Sigmoid colon (tissue), 7 donors: ENCODE measurements around the gene RCCD1. TPM values are rescaled to one million over a fixed set of nuclear protein-coding genes. Genes with fewer than 3 reads are reported as not detected.
"Not testable (repeated sequence)": the region's sequence is repeated elsewhere in the genome, so short reads cannot be mapped to it uniquely, and the experiment has no call there.

ENCODE experiments used
- DNase-seq: peaks from one replicate; pipeline ENCODE4 v3.0.0-alpha.2; 2019
- H3K27ac ChIP-seq, 4 donors: fragments of 200-600 bp; sonication (generic); one replicate each; pipeline ENCODE4 v1.5.1; 2016 to 2019; ENCODE audit warnings: mild to moderate bottlenecking in 1 of 4
- H3K27me3 ChIP-seq, 3 donors: fragments of 200-600 bp; sonication (generic); one replicate each; pipeline ENCODE4 v1.5.1; 2019; ENCODE audit warnings: mild to moderate bottlenecking in 1 of 3
- H3K36me3 ChIP-seq, 4 donors: fragments of 200-600 bp; sonication (generic); one replicate each; pipeline ENCODE4 v1.5.1; 2016 to 2019
- H3K4me1 ChIP-seq, 4 donors: fragments of 200-600 bp; sonication (generic); one replicate each; pipeline ENCODE4 v1.5.1; 2017 to 2019
- H3K4me3 ChIP-seq, 4 donors: fragments of 200-600 bp; sonication (generic); one replicate each; pipeline ENCODE4 v1.5.1; 2017 to 2019; ENCODE audit warnings: mild to moderate bottlenecking in 2 of 4, moderate library complexity in 1 of 4
- H3K9me3 ChIP-seq, 4 donors: fragments of 200-600 bp in 3 of 4; sonication (generic) in 3 of 4; one replicate each; pipeline versions ENCODE4 v1.5.1 to v1.6.1; 2013 to 2019
- EP300 ChIP-seq, 4 donors: sonication (generic); formaldehyde crosslinking; IDR thresholded peaks; one replicate each; pipeline ENCODE4 v1.6.1; 2017; ENCODE audit warnings: antibody characterized with exemption in 4 of 4
- POLR2A ChIP-seq, 2 donors: fragments of 450-650 bp; IDR thresholded peaks; one replicate each; pipeline ENCODE4 v1.6.1; 2016; ENCODE audit warnings: antibody characterized with exemption in 2 of 2, mild to moderate bottlenecking in 2 of 2, moderate library complexity in 2 of 2
- POLR2AphosphoS5 ChIP-seq, 4 donors: sonication (generic); formaldehyde crosslinking; IDR thresholded peaks; one replicate each; pipeline ENCODE4 v1.6.1; 2017; ENCODE audit warnings: antibody characterized with exemption in 4 of 4
- WGBS, 2 donors: extraction: QIAGEN DNeasy Blood & Tissue Kit; methylation state at CpG; one replicate each; pipeline ENCODE4 v1.1.7; 2013; 5-methylcytosine and 5-hydroxymethylcytosine counted together
- intact Hi-C: fragments of 100-400 bp; cut with DNase I; formaldehyde crosslinking; loops from one replicate; pipeline ENCODE4 v1.15.1; 2023
- polyA plus RNA-seq, 3 donors: library from polyadenylated mRNA; stranded (reverse); fragments of 200-250 nt; gene quantifications; one replicate each; pipeline ENCODE4 v1.2.3, GENCODE V29; 2013
- total RNA-seq, 4 donors: library from RNA; depleted of rRNA; stranded (reverse); fragments of >200 nt; gene quantifications; one replicate each; pipeline ENCODE4 v1.1.0, GENCODE V29; 2016
- TF ChIP-seq, protein P1 (sequence below), 4 experiments: fragments of 450-650 bp in 3 of 4; fragments of 200-600 bp in 1 of 4; IDR thresholded peaks; one replicate each; pipeline ENCODE4 v1.5.1; 2016 to 2019; ENCODE audit warnings: antibody characterized with exemption in 4 of 4, mild to moderate bottlenecking in 3 of 4, moderate library complexity in 2 of 4
- donor health status: healthy with polysubstance abuse.
- donor health status: Bipolar disorder and iron deficiency.
- donor health status: healthy.

Gene RCCD1
- total and polyA plus RNA-seq, 7 donors, result 4.2 to 11.8 (median 6.7) TPM

DNA sequence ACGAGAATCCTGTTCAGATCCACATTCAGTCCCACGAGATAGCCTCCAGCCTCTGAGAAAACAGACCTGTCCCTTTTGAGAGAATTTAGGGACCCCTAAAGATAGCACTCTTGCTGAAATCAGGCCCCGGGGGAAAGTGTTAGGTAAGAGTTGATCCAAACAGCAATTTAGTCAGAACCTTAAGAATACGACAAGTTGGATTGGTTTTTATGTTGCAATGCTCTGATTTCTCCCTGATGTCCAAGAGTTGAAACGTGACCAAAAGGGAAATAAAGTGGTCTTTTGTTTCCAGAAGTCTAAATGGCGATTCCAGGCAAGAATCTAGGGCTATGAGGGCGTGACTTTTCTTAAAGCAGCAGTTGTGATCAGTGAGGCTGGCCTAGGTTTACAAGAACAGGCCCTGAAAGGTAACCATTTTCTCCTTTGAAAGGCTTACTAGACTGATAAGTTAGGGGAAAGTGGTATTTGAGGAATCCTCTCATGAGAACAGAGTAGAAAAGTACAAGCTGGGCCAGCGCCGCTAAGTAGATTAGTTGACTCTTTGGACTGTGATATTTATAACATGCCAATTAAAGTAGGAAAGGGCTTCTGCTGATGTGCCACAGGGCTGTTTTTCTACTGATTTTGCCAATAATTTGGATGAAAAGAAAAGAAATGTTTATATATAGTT lies 46.7 kb upstream of the RCCD1 start:
- Histone ChIP-seq H3K9me3 (no peaks in the 10 kb centered on the region), H3K4me3 (no peak overlapping the region), H3K27ac (peak overlapping the region in 3 of 4 donors; percentile 11 to 29 (median 18)), H3K4me1 (peaks cover 0 to 21% (median 13%) of the 10 kb centered on the region in 4 donors), H3K36me3 (peaks cover 56 to 80% (median 69%) of the 10 kb centered on the region in 4 donors), H3K27me3 (no peaks in the 10 kb centered on the region)
- intact Hi-C loops, result no loop called here
- no peak for DNase-seq
- WGBS, 2 donors, result 91% methylated on average over 9 of the region's 9 CpGs
- TF ChIP-seq, protein P1, sequence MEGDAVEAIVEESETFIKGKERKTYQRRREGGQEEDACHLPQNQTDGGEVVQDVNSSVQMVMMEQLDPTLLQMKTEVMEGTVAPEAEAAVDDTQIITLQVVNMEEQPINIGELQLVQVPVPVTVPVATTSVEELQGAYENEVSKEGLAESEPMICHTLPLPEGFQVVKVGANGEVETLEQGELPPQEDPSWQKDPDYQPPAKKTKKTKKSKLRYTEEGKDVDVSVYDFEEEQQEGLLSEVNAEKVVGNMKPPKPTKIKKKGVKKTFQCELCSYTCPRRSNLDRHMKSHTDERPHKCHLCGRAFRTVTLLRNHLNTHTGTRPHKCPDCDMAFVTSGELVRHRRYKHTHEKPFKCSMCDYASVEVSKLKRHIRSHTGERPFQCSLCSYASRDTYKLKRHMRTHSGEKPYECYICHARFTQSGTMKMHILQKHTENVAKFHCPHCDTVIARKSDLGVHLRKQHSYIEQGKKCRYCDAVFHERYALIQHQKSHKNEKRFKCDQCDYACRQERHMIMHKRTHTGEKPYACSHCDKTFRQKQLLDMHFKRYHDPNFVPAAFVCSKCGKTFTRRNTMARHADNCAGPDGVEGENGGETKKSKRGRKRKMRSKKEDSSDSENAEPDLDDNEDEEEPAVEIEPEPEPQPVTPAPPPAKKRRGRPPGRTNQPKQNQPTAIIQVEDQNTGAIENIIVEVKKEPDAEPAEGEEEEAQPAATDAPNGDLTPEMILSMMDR (IDR thresholded peaks at IDR 0.05), result no peak
- TF ChIP-seq EP300 (IDR thresholded peaks at IDR 0.05) (no peak), POLR2A (IDR thresholded peaks at IDR 0.05) (no peak), POLR2AphosphoS5 (IDR thresholded peaks at IDR 0.05) (no peak)

DNA sequence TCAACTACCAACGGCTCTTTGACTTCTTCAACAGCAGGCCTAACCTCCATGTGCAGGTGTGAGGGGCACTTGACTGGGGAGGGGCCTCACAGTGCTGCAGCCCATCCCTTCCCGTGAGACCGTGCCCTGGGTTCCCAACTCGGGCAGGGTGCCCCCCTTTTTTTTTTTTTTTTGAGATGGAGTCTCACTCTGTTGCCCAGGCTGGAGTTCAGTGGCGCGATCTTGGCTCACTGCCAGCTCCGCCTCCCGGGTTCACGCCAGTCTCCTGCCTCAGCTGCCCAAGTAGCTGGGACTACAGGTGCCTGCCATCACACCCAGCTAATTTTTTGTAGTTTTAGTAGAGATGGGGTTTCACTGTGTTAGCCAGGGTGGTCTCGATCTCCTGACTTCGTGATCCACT lies 45.2 kb upstream of the RCCD1 start:
- H3K4me1 ChIP-seq, H3K27me3 ChIP-seq, H3K27ac ChIP-seq, DNase-seq, H3K9me3 ChIP-seq, H3K4me3 ChIP-seq, intact Hi-C loops: not testable (repeated sequence)
- peaks cover 68 to 95% (median 81%) of the 10 kb centered on the region in 4 donors for H3K36me3 ChIP-seq
- 89 to 93% methylated on average over 11 of the region's 11 CpGs for WGBS, 2 donors

DNA sequence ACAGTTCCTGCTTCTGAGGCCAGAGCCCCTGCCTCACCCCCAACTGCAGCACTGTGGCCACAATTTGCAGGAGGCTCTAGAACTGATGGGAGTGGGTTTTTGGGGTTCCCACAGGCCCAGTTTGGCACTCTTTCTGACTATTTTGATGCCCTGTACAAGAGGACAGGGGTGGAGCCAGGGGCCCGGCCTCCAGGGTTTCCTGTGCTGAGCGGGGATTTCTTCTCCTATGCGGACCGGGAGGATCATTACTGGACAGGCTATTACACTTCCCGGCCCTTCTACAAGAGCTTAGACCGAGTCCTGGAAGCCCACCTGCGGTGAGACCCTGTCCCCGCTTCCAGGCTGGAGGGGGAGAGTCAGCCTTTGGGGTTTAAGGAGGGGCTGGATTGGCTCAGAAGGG lies 44.7 kb upstream of the RCCD1 start:
- DNase-seq, result no peak
- intact Hi-C loops, result no loop called here
- TF ChIP-seq EP300 (IDR thresholded peaks at IDR 0.05) (no peak), POLR2A (IDR thresholded peaks at IDR 0.05) (no peak), POLR2AphosphoS5 (IDR thresholded peaks at IDR 0.05) (no peak)
- TF ChIP-seq, protein P1 (IDR thresholded peaks at IDR 0.05), result no peak
- 96% methylated on average over 8 of the region's 8 CpGs for WGBS, 2 donors
- H3K27ac ChIP-seq, result no peak overlapping the region
- H3K4me3 ChIP-seq, result no peak overlapping the region
- no peaks in the 10 kb centered on the region for H3K9me3 ChIP-seq
- no peaks in the 10 kb centered on the region for H3K27me3 ChIP-seq
- peaks cover 0 to 9% (median 0%) of the 10 kb centered on the region in 4 donors for H3K4me1 ChIP-seq
- H3K36me3 ChIP-seq, result peaks cover 68 to 98% (median 86%) of the 10 kb centered on the region in 4 donors

DNA sequence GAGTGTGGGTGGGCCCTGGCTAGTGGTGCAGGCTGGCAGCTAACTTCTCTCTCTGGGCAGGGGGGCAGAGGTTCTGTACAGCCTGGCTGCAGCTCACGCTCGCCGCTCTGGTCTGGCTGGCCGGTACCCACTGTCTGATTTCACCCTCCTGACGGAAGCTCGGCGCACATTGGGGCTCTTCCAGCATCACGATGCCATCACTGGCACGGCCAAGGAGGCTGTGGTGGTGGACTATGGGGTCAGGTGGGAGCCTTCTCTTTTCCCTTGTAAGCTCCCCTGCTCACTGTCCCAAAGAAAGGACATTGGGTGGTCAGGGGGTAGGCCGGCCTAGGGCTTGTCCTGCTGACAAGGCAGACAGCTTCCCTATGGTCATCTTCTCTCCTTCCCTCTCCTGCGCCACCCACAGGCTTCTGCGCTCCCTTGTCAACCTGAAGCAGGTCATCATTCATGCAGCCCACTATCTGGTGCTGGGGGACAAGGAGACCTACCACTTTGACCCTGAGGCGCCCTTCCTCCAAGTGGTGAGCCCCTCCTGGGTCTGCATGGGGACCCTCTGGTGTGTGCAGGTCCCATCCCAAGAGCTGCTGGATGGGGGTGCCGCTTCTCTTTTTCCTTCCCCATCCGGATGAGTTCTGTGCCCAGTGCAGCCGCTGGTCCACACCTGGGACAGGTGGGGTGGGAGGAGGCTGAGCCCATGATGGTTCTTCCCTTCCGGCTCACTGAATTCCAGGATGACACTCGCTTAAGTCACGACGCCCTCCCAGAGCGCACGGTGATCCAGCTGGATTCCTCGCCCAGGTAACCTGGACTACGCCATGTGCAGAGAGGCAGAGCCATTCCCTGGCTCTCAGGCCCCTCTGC lies 44.0 kb upstream of the RCCD1 start:
- Histone ChIP-seq H3K27me3 (no peaks in the 10 kb centered on the region), H3K4me3 (no peak overlapping the region), H3K27ac (no peak overlapping the region), H3K36me3 (peaks cover 62 to 98% (median 87%) of the 10 kb centered on the region in 4 donors), H3K4me1 (peaks cover 0 to 5% (median 2%) of the 10 kb centered on the region in 4 donors), H3K9me3 (no peaks in the 10 kb centered on the region)
- no peak for DNase-seq
- TF ChIP-seq EP300 (IDR thresholded peaks at IDR 0.05), result no peak
- no peak for TF ChIP-seq POLR2AphosphoS5 (IDR thresholded peaks at IDR 0.05)
- no peak for TF ChIP-seq POLR2A (IDR thresholded peaks at IDR 0.05)
- TF ChIP-seq, protein P1 (IDR thresholded peaks at IDR 0.05), result no peak
- WGBS, 2 donors, result 95 to 97% methylated on average over 24 of the region's 24 CpGs
- intact Hi-C loops, result no loop called here

DNA sequence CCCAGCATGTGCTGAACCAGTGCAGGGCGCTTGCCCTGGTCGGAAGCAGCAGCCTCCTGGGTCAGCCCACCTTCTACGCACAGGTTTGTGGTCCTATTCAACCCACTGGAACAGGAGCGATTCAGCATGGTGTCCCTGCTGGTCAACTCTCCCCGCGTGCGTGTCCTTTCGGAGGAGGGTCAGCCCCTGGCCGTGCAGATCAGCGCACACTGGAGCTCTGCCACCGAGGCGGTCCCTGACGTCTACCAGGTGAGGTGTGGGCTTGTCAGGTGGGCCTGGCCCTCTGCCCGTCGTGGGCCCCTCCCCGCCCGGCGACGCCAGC lies 43.4 kb upstream of the RCCD1 start:
- Histone ChIP-seq H3K27me3 (no peaks in the 10 kb centered on the region), H3K4me1 (peaks cover 0 to 5% (median 0%) of the 10 kb centered on the region in 4 donors), H3K9me3 (no peaks in the 10 kb centered on the region), H3K4me3 (no peak overlapping the region), H3K36me3 (peaks cover 61 to 98% (median 84%) of the 10 kb centered on the region in 4 donors), H3K27ac (no peak overlapping the region)
- TF ChIP-seq POLR2A (IDR thresholded peaks at IDR 0.05) (no peak), POLR2AphosphoS5 (IDR thresholded peaks at IDR 0.05) (no peak), EP300 (IDR thresholded peaks at IDR 0.05) (no peak)
- TF ChIP-seq, protein P1 (IDR thresholded peaks at IDR 0.05), result no peak
- 92 to 94% methylated on average over 19 of the region's 19 CpGs for WGBS, 2 donors
- intact Hi-C loops, result no loop called here
- no peak for DNase-seq
